Measurements from ENCODE around the gene PNLIPRP1.

PNLIPRP1 gene

DNA sequence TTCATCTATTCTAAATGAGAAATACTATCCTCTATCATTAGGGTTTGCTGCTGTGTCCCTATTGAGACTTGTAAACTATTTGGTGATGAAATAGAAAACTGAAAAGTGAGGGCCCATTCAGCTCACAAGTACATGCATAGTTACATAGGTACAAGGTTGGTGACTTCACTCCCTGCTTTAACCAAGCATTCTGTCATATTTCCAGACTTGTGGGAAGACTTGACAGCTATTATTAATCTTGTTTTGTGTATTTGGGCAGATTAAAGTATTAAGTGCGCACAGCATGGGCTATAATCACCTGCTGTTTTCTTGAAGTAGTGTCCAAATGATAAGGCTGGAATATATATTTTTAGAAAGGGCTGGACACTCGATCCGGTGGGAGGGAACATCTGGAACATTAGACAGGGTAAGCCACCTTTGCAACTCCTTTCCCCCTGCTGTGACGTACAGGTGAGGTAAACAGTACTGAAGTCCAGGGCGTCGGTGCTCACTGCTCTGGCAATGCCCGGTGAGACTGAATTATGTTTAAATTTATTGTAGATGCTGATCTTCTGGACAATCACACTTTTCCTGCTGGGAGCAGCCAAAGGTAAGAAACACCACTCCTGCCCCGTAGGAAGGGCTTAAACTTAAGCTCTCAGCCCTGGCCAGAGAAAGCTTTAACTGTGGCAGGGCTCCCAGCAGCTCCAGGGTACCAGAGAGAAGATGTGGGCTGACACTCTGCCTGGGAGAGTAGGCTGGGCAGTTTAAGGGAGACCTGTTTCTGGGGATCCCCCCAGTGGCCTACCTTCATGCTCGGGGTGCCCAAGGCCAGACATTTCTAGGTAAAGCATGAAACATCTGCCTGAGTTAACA is at the start of gene PNLIPRP1:
Gene PNLIPRP1 (plus strand): TSS at position 370 of the 855 bp plus-strand sequence. CDS start 171 bp downstream, at position 541.
- no peaks in the 10 kb centered on the region for H3K36me3 Mint-ChIP-seq (ENCODE audit: low read depth)
- peaks cover 4% of the 10 kb centered on the region for H3K27me3 Mint-ChIP-seq
- H3K9me3 Mint-ChIP-seq = no peaks in the 10 kb centered on the region
- no peak within 1 kb of the TSS for H3K4me3 Mint-ChIP-seq
- no peak for DNase-seq
- H3K4me1 Mint-ChIP-seq (ENCODE audit: low read depth) = no peaks in the 10 kb centered on the region
- no peak within 1 kb of the TSS for H3K27ac Mint-ChIP-seq

DNA sequence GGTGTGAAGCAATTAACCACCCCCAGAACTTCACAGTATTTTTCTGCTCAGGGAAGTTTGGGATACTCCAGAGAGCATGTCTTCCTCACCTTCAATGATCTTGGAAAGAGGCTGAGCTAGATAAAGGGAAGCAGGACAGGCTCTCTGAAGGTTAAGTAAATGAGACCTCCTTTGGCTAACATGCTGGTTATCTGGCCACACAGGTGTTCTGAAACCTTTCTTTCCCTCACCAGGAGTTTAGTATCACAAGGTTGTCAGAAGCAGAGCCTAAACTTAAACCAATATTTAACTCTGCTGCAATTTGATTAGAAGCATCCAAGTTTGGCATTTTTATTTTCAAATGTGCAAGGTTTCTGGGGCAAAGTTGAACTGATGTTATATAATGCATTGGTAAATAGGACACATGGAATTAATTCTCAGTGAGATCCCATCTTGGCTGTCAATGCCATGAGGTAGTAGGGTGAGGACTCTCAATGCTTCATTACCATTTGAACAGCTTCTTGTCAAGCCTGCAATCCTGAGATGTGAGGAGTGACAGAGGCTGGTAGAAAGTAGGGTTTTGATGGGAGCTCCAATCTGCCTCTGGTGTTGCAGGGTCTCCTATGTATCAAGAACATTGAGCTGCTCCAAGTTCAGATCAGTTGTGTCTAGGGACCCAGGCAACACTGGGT is 48.6 kb upstream of the PNLIPRP1 start:
- H3K36me3 Mint-ChIP-seq (ENCODE audit: low read depth) = no peaks in the 10 kb centered on the region
- no peak overlapping the region for H3K4me3 Mint-ChIP-seq
- no peak overlapping the region for H3K27ac Mint-ChIP-seq
- H3K4me1 Mint-ChIP-seq (ENCODE audit: low read depth) = no peaks in the 10 kb centered on the region
- peaks cover 2% of the 10 kb centered on the region for H3K27me3 Mint-ChIP-seq
- no peak for DNase-seq
- H3K9me3 Mint-ChIP-seq = no peaks in the 10 kb centered on the region

DNA sequence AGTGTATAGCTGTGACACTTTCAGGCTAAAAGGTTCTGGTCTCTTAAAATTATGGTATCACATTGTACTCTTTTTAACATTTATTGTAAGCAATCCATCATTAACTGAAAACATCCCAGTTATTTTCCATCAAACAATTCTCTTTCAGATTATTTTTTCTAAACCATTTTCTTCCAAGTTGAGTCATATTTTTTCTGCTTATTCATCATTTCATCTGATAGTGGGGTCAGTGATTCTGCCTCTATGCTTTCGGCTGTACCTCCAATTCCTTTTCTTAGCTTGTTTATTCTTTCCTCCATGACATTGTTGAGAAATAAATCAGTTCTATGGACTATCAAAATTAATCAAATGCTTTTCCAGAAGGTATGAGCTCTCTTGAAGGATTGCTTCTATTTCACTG is 45.6 kb upstream of the PNLIPRP1 start:
- Mint-ChIP-seq H3K27me3 (peaks cover 2% of the 10 kb centered on the region), H3K27ac (no peak overlapping the region), H3K36me3 (ENCODE audit: low read depth) (no peaks in the 10 kb centered on the region), H3K4me3 (no peak overlapping the region), H3K9me3 (no peaks in the 10 kb centered on the region), H3K4me1 (ENCODE audit: low read depth) (no peaks in the 10 kb centered on the region)
- no peak for DNase-seq

DNA sequence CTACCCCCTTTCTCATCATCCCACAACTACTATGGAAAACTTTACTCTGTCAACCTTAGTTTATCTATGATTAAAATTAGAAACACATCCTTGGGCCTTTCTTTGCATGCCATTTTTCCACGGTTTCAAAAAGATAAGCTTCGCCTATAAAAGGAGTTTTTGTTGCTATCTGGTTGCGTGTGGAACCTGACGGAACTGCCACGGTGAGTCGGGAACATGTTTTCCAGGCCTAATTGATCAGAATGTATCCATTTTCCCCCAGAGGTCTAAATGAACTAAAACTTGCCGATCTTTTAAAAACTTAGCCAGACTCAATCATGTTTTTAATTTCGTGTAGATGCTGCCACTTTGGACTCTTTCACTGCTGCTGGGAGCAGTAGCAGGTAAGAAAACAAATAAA is 45.0 kb upstream of the PNLIPRP1 start, which contains the start of gene PNLIP:
Gene PNLIP (plus strand): TSS at position 176 of the 400 bp plus-strand sequence. CDS start 162 bp downstream, at position 338.
- peaks cover 2% of the 10 kb centered on the region for H3K27me3 Mint-ChIP-seq
- no peaks in the 10 kb centered on the region for H3K9me3 Mint-ChIP-seq
- H3K4me1 Mint-ChIP-seq (ENCODE audit: low read depth) = no peaks in the 10 kb centered on the region
- H3K27ac Mint-ChIP-seq = no peak within 1 kb of the TSS
- no peak for DNase-seq
- H3K4me3 Mint-ChIP-seq = no peak within 1 kb of the TSS
- H3K36me3 Mint-ChIP-seq (ENCODE audit: low read depth) = no peaks in the 10 kb centered on the region

- DNase-seq = no peak
- Mint-ChIP-seq H3K4me1 (ENCODE audit: low read depth) (no peaks in the 10 kb centered on the region), H3K9me3 (no peaks in the 10 kb centered on the region), H3K27me3 (peaks cover 2% of the 10 kb centered on the region), H3K4me3 (no peak overlapping the region), H3K36me3 (ENCODE audit: low read depth) (no peaks in the 10 kb centered on the region), H3K27ac (no peak overlapping the region)
Observed at GRCh38 chr10:116548301-116548700, 42.5 kb upstream of the PNLIPRP1 start.

DNA sequence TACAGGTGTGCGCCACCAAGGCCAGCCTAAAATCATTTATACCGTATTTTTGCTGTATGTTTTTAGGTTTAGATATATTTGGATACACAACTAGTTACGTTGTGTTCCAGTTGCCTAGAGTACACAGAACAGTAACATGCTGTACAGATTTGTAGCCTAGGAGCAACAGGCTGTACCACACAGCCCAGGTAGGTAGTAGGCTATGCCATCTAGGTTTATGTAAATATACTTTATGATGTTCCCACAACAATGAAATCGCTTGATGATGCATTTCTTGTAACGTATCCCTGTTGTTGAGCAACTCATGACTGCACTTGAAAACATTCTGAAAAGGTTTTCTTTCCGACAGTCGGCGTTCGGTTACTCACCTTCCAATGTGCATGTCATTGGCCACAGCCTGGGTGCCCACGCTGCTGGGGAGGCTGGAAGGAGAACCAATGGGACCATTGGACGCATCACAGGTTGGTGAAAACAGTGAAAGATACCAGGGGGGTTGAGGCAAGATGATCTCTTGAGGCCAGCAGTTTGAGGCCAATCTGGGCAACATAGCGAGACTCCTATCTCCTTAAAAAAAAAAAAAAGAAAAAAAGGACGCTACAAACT is 37.3 kb upstream of the PNLIPRP1 start:
- Mint-ChIP-seq H3K27ac (no peak overlapping the region), H3K27me3 (no peaks in the 10 kb centered on the region)
- no peak for DNase-seq

GRCh38 chr10:116554628-116555027 is 36.1 kb upstream of the PNLIPRP1 start:
- DNase-seq = no peak
- Mint-ChIP-seq H3K4me3 (no peak overlapping the region), H3K36me3 (ENCODE audit: low read depth) (no peaks in the 10 kb centered on the region), H3K9me3 (no peaks in the 10 kb centered on the region), H3K27ac (no peak overlapping the region), H3K4me1 (ENCODE audit: low read depth) (no peaks in the 10 kb centered on the region), H3K27me3 (no peaks in the 10 kb centered on the region)

More for the DNA sequence above, 37.3 kb upstream of the PNLIPRP1 start:
- H3K36me3 Mint-ChIP-seq (ENCODE audit: low read depth) = no peaks in the 10 kb centered on the region
- H3K4me1 Mint-ChIP-seq (ENCODE audit: low read depth) = no peaks in the 10 kb centered on the region
- H3K9me3 Mint-ChIP-seq = no peaks in the 10 kb centered on the region
- no peak overlapping the region for H3K4me3 Mint-ChIP-seq

- H3K36me3 Mint-ChIP-seq (ENCODE audit: low read depth) = no peaks in the 10 kb centered on the region
- H3K9me3 Mint-ChIP-seq = no peaks in the 10 kb centered on the region
- H3K4me1 Mint-ChIP-seq (ENCODE audit: low read depth) = no peaks in the 10 kb centered on the region
- no peak overlapping the region for H3K27ac Mint-ChIP-seq
- no peak overlapping the region for H3K4me3 Mint-ChIP-seq
- H3K27me3 Mint-ChIP-seq = no peaks in the 10 kb centered on the region
- DNase-seq = no peak
Observed at GRCh38 chr10:116555880-116556279, 34.9 kb upstream of the PNLIPRP1 start.

DNA sequence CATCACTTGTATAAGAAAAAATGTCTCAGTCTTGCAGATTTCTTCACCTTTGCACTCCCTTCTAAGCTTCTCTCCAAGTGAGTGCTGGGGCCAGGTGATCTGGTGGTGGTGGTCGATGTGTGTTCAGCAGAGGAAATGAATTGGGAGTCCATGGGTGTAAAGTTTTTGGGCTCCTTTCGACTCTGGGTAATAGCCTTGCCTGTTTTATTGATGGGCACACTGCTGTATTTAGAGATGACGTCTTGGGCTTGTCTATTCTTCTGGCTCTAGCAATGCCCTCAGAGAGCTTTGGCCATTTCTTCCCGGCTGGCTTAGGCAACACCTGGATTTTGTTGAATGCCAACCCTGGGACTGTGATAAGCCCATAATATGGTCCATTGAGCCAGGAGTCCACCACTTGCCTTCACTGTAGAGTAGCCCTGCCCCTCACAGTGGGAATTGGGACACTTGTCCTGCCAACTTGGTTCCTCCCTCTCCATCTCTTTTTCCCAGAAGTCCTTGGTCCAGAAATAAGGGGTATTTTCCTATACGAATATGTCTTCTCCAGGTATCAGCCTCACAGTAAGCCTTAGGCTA is 33.4 kb upstream of the PNLIPRP1 start:
- Mint-ChIP-seq H3K36me3 (ENCODE audit: low read depth) (no peaks in the 10 kb centered on the region), H3K4me3 (no peak overlapping the region), H3K27ac (no peak overlapping the region), H3K9me3 (no peaks in the 10 kb centered on the region), H3K4me1 (ENCODE audit: low read depth) (no peaks in the 10 kb centered on the region), H3K27me3 (peaks cover 3% of the 10 kb centered on the region)
- no peak for DNase-seq

GRCh38 chr10:116565534-116565933 is 25.2 kb upstream of the PNLIPRP1 start:
- Mint-ChIP-seq H3K4me3 (no peak overlapping the region), H3K4me1 (ENCODE audit: low read depth) (no peaks in the 10 kb centered on the region), H3K9me3 (no peaks in the 10 kb centered on the region), H3K36me3 (ENCODE audit: low read depth) (no peaks in the 10 kb centered on the region), H3K27ac (no peak overlapping the region), H3K27me3 (peaks cover 14% of the 10 kb centered on the region)
- no peak for DNase-seq

DNA sequence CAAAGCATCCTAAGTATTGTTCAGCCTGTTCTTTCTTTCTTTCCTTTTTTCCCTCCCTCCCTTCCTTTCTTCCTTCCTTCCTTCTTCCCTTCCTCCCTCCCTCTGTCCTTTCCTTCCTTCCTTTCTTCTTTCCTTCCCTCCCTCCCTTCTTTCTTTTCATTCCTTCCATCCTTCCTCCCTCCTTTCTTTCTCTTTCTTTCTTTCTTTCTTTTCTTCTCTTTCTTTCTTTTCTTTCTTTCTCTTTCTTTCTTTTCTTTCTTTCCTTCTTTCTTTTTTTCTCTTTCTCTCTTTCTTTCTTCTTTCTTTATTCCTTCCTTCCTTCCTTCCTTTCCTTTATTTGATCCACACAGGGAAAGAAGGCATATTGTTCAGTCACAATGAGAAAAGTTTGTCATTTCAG is 23.8 kb upstream of the PNLIPRP1 start:
- DNase-seq = no peak
- H3K4me1 Mint-ChIP-seq (ENCODE audit: low read depth) = no peaks in the 10 kb centered on the region
- no peak overlapping the region for H3K4me3 Mint-ChIP-seq
- H3K36me3 Mint-ChIP-seq (ENCODE audit: low read depth) = no peaks in the 10 kb centered on the region
- H3K9me3 Mint-ChIP-seq = no peaks in the 10 kb centered on the region
- H3K27me3 Mint-ChIP-seq = peaks cover 14% of the 10 kb centered on the region
- H3K27ac Mint-ChIP-seq = no peak overlapping the region

GRCh38 chr10:116567335-116567734 is 23.4 kb upstream of the PNLIPRP1 start:
- H3K9me3 Mint-ChIP-seq = no peaks in the 10 kb centered on the region
- DNase-seq = no peak
- no peaks in the 10 kb centered on the region for H3K4me1 Mint-ChIP-seq (ENCODE audit: low read depth)
- peaks cover 11% of the 10 kb centered on the region for H3K27me3 Mint-ChIP-seq
- H3K36me3 Mint-ChIP-seq (ENCODE audit: low read depth) = no peaks in the 10 kb centered on the region
- no peak overlapping the region for H3K4me3 Mint-ChIP-seq
- no peak overlapping the region for H3K27ac Mint-ChIP-seq

GRCh38 chr10:116574797-116575196 is 16.0 kb upstream of the PNLIPRP1 start:
- Mint-ChIP-seq H3K9me3 (no peaks in the 10 kb centered on the region), H3K27me3 (peaks cover 7% of the 10 kb centered on the region), H3K27ac (no peak overlapping the region), H3K4me1 (ENCODE audit: low read depth) (no peaks in the 10 kb centered on the region), H3K36me3 (ENCODE audit: low read depth) (no peaks in the 10 kb centered on the region), H3K4me3 (no peak overlapping the region)
- DNase-seq = no peak

DNA sequence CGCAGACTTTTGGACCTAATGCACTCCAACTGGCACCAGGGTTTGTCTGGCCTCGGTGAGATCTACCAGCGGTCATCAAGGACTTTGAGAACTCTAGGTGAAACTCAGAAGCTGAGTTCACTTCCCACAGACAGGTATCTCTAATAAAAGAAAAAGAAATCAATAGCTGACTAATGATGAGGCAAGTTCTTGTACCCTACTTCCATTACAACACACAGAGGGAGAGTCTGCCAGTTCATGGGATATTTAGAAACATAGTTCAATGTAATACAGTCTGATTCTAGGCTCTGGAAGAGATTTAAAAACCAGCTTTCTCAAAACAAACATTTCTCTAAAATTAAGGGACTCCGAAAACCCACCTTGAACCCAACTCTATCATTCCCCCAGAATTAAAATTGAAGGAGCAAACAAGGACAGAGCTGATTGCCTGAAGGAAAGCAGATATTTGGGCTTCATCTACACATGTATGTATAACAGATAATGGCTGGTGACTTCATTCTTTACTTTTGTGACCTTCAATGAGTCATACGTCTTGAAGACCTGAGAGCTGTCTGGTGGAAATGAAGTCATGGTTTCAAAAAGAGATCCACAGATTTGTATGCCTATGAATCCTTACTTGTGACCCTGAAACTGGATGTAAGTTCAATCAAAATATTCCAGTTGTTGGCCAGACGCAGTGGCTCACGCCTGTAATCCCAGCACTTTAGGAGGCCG is 2.7 kb upstream of the PNLIPRP1 start:
- DNase-seq = no peak
- no peaks in the 10 kb centered on the region for H3K27me3 Mint-ChIP-seq
- no peak overlapping the region for H3K27ac Mint-ChIP-seq
- H3K9me3 Mint-ChIP-seq = no peaks in the 10 kb centered on the region
- no peaks in the 10 kb centered on the region for H3K36me3 Mint-ChIP-seq (ENCODE audit: low read depth)
- no peak overlapping the region for H3K4me3 Mint-ChIP-seq
- no peaks in the 10 kb centered on the region for H3K4me1 Mint-ChIP-seq (ENCODE audit: low read depth)
